Cerebellar nuclear complex (tissue), 1 donor: ENCODE results near the gene SORCS3.

Experiments used
- DNase-seq, 2 experiments: peaks; one replicate each; lab custom pipeline; 2025; lab: John Stamatoyannopoulos, UW

SORCS3 gene

GRCh38 chr10:104646146-104646545, 5.1 kb downstream of the SORCS3 start:
- no peak for DNase-seq

DNA sequence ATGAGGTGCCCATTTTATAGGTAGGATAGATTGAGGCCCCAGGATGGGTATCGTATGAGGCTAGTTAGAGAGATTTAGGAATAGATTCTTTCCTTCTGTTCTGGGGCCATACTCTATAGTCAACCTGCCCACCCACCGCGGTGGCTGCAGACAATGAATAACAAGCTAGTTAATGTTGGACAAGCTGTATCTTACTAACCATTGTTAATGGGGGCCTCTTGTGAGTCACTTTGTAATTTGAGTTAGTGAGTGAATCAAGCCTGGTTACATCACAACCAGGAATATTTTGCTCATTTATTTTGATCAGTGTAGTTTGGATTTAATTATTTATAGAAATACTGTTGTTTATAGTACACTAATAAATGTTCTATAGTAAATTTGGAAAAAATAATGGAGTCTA, 7.3 kb downstream of the SORCS3 start:
- DNase-seq: no peak

GRCh38 chr10:104650072-104650471, 9.0 kb downstream of the SORCS3 start:
- no peak for DNase-seq

GRCh38 chr10:104650635-104651331, 9.7 kb downstream of the SORCS3 start:
- no peak for DNase-seq

- no peak for DNase-seq
Observed at GRCh38 chr10:104657036-104657435, 15.9 kb downstream of the SORCS3 start.

DNA sequence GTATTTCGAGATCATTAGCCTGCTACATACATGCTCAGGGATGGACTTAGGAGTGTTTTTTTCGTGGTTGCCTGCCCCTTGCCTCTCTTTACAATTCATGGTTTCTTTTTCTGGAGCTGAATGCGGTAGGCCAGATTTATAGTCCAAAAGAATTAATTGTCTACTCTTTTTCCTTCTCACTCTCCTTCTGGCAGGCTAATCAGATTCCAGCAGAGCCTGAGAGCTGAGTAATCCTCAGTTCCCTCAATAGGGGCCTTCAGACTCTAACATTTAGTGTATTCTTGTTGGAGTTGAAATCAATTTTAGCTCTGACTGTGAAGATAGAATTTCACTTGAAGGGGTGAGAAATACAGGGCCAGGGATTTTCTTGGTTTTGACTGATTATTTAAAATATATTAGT, 16.4 kb downstream of the SORCS3 start:
- no peak for DNase-seq

DNA sequence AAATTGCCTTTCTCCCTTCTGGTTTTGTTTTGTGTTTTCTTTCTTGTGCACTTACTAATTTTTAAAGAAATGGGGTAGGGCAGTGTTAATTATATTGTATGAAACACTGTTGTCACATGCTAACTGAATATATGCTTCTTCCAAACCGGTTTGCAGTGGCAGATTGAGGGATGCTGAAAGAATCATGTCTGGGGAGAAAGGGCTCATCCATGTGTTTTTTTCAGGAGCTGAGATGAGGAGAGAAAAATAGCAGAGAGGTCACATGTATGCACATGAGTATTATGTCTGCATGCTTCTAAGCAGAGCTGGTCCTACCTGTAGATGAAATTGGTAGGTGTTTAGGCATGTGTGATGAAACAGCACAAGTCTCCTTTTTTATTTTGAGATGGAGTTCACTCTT, 17.0 kb downstream of the SORCS3 start:
- no peak for DNase-seq

- DNase-seq: no peak
Observed at GRCh38 chr10:104659809-104660208, 18.7 kb downstream of the SORCS3 start.

GRCh38 chr10:104663076-104663475, 22.0 kb downstream of the SORCS3 start:
- no peak for DNase-seq

DNA sequence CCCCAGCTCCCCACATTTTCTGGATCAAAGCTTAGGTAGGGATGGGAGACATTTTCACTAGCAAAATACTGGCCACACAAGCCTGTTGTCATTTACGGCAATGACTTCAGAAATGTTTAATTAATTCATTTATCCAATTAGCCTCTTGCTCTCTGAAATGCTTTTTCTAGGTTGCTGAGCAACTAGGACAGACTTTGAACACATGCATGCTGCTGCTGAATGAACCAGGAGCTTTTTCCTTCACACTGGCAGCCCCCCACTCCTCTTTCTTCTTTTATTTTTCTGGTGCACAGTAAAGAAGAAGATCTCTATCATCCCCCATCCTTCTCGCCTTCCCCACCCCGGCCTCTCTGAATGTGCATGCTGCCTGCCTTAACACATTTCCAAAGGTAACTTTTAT, 22.5 kb downstream of the SORCS3 start:
- no peak for DNase-seq

DNA sequence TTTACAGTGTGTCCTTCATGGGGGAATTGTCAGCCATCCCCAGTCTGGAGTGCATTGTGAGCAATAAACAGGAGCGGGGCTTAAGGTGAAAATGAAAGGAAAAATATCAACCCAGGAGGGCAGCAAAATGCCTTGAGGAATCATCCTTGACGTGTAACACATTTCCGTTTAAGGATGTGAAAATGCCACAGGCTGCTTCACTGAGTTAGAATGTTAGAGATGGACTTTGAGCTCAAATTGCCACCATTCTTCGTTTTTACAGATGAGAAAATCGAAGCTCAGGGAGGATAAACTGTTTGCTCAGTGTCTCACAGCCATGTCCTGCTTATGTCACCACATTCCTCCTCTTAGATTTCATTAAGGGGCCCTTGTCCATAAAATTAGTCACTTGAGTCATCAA, 23.1 kb downstream of the SORCS3 start:
- DNase-seq: no peak

DNA sequence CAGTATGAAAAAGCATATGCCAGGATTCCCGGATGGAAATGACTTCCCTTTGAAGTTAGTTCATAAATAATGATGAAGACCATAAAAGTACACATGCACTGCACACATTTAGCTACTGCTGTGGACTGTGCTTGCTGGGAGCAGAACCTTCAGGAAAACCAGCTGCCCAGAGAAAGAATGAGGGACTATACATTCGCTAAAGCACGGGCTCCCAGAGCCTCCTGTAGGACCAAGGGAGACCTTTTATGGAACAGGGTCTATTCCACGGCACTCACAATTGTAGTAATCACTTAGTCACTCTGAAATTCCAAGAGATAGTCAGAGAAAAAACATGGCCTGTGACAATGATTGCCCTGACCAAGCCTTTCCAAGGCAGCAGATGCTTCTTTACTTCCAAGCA, 24.1 kb downstream of the SORCS3 start:
- DNase-seq: no peak

DNA sequence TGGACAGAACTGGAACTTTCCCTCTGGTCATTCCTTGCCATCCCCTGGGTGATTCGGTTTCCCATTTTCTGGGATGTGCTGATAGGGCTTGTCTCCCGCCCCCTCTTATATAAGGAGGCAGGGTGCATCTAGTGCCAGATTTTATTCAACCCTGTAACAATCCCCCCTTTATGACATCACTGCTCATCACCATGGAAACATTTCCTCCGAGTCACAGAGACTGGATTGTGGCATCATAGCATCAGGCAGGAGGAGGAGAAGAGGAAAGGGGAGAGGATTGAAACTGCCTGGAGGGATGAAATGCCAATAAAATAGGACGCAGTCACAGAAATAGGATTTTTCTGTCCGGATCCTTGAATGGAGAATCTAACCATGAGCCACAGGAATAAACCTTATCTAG, 25.0 kb downstream of the SORCS3 start:
- DNase-seq: no peak

GRCh38 chr10:104676874-104677273, 35.8 kb downstream of the SORCS3 start:
- no peak for DNase-seq

DNA sequence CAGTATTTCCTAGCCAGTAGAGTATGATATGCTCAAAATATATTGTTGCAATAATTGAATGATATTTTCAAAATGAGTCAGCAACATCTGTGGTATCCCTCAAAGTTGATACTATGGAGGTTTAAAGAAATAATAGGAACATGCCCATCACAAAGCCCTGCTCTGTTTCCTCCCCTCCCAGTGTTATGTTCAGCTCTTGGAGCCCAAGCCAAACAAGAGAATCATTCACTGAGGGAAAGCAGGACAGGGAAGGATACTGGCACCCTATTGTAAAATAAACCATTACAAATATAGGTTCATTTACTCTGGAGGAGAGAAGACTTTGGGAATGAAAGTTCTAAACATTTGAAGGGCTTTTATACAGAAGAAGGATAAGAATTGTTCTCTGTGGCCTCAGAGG, 37.6 kb downstream of the SORCS3 start:
- no peak for DNase-seq

GRCh38 chr10:104680467-104681401, 39.6 kb downstream of the SORCS3 start:
- DNase-seq: no peak

- no peak for DNase-seq
Observed at GRCh38 chr10:104681485-104681884, 40.4 kb downstream of the SORCS3 start.

GRCh38 chr10:104683567-104683966, 42.5 kb downstream of the SORCS3 start:
- DNase-seq: no peak

DNA sequence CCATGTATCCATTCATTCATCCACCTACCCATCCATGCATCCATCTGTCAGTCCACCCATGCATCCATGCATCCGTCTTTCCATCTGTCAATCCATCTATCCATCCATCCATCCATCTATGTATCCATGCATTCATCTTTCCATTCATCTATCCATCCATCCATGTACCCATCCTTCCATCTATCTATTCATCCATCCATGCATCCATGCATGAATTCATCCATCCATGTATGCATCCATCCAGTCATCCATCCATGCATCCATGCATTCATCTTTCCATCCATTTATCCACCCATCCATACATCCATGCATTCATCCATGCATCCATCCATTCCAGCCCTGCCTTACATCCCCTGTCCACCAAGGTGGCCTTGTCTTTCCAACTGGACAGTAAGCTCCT, 45.7 kb downstream of the SORCS3 start:
- DNase-seq: no peak

DNA sequence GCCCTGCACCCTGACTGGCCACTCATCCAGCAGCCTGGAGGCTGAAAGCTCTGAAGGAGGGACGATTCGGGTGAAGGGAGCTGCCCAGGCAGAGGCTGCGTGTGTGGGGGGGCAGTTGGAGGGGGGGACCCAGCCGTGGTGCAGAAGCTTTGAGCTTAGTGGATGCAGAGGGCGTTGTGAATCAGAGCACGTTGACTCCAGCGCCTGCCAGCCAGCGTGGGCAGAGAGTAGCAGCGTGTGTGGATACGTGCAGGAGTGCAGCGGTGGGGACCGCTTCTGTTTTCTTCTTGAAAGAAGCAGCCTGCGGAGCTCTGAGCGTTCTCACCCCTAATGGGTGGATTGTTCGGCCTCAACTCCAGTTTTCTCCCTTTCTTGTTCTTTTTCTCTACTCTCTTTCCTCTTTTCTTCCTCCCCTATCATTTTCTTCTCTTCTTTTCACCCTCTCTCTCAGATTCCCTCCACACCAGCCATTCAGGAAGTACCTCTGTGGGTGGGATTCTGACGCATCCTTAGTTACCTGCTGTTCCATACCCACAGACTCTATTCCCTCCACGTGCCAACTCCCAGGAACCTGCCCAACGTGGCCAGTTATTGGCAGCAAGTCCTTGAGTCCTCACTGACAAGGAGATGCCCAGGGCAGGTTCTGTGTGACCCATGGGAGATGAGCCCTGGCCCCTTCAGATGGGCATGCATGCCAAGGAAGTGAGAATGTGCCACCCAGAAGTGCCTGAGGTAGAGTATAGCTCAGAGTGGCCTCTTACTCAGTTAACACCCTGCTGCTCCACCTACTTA, 47.4 kb downstream of the SORCS3 start:
- no peak for DNase-seq

DNA sequence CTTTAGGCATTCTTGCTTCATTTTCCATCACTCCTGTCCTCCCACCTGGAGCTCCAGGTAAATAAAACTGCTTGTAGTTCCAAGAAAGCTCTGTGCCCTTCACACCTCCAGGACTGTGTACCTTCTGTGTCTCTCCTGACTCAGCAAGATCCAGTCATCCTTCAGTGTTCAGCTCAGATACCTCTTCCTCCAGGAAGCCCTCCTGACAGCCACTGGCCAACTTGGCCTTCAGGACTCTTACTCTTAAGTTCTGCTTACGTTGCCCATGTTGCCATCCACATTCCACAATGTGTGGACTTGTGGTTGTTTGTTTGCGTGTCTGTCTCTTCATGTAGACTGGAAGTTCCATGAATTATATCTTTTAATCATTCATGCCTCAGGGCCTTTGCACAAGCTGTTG, 48.0 kb downstream of the SORCS3 start:
- no peak for DNase-seq

DNA sequence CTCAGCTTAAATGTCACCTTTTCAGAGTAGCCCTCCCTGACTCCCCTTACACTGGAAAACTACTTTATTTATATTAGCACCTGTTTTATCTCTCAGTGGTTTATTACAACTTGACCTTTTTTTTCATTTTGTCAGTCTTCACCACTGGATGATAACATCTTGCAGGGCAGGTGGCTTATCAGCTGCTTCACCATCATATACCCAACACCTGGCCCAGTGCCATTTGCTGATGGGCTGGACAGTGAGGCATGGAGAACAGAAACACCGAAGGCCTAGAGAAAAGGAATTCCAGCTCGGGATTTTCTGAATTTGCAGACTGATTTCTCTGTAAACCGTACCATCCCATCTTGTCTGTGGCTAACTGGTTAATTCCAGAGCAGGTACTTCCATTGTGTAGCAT, 48.5 kb downstream of the SORCS3 start:
- DNase-seq: no peak

DNA sequence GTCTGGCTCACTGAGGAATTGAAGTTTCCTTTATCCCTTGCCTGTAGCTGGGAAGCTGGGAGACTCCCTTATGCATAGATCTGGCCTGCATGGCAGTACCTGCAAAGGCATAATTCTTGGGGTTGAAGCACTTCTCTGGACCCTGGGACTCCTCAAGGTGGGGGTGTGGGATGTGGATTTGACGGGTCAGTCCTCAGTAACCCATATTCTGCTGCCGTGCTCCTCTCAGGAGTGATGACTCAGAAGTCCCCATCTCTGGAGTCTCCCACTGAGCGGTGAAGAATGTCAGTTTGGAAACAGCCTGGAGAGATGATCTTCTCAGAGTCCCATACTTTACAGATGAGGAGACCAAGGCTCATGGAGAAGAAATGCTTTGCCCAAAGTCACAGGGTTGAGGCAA, 49.0 kb downstream of the SORCS3 start:
- DNase-seq: no peak
